Measurements from ENCODE around the gene CFP.

CFP gene

GRCh38 chrX:47576021-47576898, 53.5 kb downstream of the CFP start:
- Histone ChIP-seq H3K36me3 (ENCODE audit: control insufficient read depth, insufficient read depth, low read length) (no peaks in the 10 kb centered on the region), H3K4me3 (ENCODE audit: low read length) (no peak overlapping the region), H3K4me1 (ENCODE audit: control insufficient read depth, insufficient read depth, low read length) (no peaks in the 10 kb centered on the region), H3K27me3 (ENCODE audit: control insufficient read depth, insufficient read depth, low read length) (peaks cover 4% of the 10 kb centered on the region), H3K9ac (ENCODE audit: low read length) (no peak overlapping the region), H3K27ac (ENCODE audit: low read depth, low read length) (no peak overlapping the region)

DNA sequence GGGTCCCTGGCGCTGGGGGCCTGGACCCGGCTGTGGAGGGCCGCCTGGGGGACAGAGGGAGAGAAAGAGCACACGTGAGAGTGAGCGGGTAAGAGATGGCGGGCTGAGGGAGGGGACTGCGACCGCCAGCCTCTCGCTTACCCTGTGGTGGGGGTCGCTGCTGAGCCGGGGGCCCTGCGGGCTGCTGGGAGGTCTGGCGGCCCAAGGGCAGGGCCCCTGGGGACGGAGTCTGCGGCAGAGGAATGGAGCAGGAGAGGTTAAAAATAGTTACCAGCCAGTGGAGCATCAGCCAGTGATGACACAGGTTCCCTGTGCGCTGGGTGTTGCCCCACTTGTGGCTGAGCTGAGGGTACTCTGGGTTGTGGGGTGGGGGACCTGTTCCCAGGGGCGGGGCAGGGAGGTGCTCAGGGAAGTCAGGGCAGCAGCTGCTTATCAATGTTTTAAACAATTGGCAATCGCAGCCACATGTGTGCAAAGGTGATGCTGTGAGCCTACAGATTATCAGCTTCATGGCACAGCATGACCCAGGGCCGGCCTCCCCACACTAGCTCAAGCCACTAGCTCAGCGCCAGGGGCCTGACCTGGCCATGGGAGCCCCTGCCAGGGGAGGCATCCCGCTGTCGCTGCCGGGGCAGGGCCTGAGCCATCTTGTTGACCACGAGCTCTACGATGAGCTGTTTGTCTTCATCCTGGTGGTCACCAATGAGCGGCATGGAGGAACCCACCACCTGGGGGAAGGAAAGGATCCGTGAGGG, 55.0 kb downstream of the CFP start:
- Histone ChIP-seq H3K9ac (ENCODE audit: low read length) (no peak overlapping the region), H3K27me3 (ENCODE audit: control insufficient read depth, insufficient read depth, low read length) (peaks cover 4% of the 10 kb centered on the region), H3K4me3 (ENCODE audit: low read length) (no peak overlapping the region), H3K4me1 (ENCODE audit: control insufficient read depth, insufficient read depth, low read length) (no peaks in the 10 kb centered on the region), H3K27ac (ENCODE audit: low read depth, low read length) (no peak overlapping the region), H3K36me3 (ENCODE audit: control insufficient read depth, insufficient read depth, low read length) (peaks cover 3% of the 10 kb centered on the region)

DNA sequence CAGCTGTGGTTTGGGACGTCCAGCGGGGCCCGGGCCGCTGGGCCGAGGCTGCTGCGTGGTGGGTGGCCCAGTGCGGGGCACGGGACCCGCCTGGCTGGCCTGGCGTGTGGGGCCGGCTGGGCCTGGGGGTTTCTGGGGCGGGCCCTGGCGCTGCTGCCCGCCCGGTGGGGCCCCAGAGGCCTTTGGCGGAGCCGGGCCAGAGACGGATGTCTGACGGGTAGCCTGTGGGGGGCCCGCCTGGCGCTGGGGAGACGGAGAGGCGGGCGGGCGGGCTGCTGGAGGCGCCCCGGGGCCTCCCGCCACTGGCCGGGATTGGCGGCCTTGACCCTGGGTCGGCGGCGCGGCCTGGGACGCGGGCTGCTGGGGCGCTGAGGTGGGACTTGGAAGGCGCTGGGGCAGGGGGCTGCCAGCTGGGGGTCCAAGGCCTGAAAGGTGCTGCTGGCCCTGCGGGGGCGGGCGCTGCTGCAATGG, 55.6 kb downstream of the CFP start:
- H3K27ac ChIP-seq (ENCODE audit: low read depth, low read length), result no peak overlapping the region
- H3K27me3 ChIP-seq (ENCODE audit: control insufficient read depth, insufficient read depth, low read length), result peaks cover 4% of the 10 kb centered on the region
- no peak overlapping the region for H3K9ac ChIP-seq (ENCODE audit: low read length)
- H3K4me1 ChIP-seq (ENCODE audit: control insufficient read depth, insufficient read depth, low read length), result no peaks in the 10 kb centered on the region
- peak overlapping the region; percentile 4 for H3K4me3 ChIP-seq (ENCODE audit: low read length)
- peaks cover 4% of the 10 kb centered on the region for H3K36me3 ChIP-seq (ENCODE audit: control insufficient read depth, insufficient read depth, low read length)

- Histone ChIP-seq H3K4me3 (ENCODE audit: low read length) (peak overlapping the region; percentile 4), H3K4me1 (ENCODE audit: control insufficient read depth, insufficient read depth, low read length) (no peaks in the 10 kb centered on the region), H3K27ac (ENCODE audit: low read depth, low read length) (no peak overlapping the region), H3K27me3 (ENCODE audit: control insufficient read depth, insufficient read depth, low read length) (peaks cover 4% of the 10 kb centered on the region), H3K9ac (ENCODE audit: low read length) (no peak overlapping the region), H3K36me3 (ENCODE audit: control insufficient read depth, insufficient read depth, low read length) (peaks cover 5% of the 10 kb centered on the region)
These were observed 56.2 kb downstream of the CFP start for GRCh38 chrX:47573341-47574075.

All from rectal smooth muscle tissue (tissue), 1 donor.